ENCODE data around the gene FYB1.

The FYB1 gene

DNA sequence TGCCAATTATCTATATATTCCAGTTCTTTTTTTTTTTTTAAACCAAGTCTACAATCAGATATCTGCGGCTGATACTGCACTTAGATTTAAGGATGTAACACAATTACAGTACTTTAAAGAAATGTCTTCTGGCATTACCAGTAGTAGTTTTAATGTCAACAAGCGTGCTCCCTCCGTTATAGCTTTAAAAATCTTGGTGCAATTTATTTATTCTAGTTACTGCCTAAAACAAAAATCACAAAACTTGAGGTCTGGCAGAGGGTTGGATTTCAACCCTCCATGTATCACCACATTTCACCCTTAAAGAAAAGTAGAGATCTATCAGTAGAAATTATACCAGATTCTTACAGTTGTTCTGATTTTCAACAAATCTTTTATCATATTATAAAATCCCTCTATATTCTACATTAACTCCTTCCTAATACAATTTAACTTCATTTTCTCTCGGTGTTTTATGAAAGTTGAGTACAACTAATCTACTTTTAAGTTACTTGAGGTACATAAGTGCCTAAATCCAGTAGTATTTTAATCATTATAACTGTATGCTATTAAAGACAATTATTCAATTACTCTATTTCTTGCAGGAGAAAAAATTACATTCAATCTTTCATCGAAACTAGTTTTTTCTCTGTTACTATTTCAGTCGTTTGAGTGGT lies 143.1 kb downstream of the FYB1 start:
- no peak for DNase-seq

DNA sequence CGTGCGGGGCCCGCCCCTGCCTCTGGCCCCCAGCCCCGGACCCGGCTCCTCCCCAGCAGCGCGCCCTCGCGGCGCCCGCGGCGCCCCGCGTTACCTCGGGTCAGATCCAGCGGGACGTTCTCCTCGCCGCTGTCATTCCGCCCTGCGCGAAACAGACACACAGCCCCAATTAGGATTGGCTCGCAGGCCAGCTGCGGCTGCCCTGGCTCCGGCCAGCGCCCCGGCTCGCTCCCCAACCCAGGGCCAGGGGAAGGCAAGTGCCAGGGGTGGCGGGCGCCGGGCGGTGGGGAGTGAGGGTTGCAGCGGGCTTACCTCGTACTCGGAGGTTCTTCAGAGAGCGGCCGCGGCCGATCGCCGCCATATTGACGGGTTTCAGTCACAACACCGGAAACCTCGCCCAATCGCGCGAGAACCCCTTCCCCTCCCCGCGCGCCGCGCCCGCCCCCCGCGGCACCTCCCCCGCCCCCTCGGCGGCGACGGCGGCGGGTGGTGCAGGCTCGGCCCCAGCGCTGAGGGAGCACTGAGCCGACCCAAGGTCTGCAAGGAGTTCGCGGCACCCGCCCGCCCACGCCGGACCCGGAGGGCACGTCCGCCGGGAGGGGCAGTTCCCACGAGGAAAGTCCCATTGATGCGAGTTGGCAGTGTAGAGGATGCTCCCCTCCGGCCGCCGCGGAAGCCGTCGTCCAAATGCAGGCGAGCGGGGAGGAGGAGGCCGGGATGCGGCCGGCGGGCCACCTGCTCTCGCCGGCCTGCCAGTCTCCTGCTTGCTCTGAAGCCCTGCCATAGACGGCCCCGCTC lies 145.1 kb downstream of the FYB1 start, which contains the start of gene RICTOR:
TSS of gene RICTOR (minus strand) at position 383 of the 798 bp plus-strand sequence. CDS start at position 361, 22 bp downstream.
- DNase-seq: peak; percentile 71

DNA sequence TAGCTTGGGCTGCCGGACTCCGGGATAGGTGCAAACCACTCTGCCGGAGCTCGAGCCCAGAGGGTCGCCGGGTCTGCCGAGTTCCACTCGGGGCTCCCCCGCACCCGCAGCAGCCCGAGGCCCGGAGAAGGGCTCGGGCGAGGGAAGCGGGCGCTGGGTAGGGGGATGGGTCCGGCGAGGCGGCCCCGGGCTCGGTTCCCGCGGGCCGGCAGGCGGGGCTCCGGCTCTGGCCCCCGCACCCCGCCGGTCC lies 145.7 kb downstream of the FYB1 start:
- DNase-seq: no peak

DNA sequence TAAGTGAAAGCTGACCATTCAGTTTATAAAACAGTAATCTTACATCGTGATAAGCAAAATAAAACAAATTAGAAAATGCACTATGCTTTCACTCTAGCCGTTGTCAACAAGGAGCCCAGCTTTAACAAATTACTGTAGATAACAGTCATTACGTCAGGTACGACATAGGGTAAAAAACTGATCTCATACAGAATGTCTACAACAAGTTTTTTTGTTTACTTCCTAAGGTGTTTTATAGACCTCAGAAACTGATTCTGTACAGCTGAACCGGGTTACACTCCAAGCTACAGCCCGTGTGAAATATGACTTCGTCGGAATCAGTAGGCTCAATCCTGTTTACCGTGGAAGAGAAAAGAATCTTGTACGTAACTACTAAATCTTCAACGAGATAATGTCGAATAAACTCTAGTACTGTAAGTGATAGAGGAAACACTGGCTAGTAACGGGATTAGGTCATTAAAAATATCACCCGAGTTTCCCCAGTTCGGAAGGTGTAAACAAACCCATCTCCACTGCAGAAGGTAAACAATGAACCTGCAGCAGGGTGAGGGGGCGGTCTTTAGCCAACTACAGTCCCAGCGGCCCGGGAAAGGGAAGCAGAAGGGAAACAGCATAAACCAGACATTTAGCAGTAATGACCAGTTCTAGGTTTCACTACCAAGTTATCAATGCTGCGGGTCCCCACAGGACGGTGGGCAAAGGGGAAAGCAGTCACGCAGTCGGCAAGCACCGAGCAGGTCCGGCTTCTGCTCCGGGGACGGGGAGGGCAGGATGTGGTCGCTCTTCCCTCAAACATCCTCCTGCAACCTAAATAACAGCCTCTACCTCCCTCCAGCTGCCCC lies 146.2 kb downstream of the FYB1 start:
- DNase-seq: no peak

DNA sequence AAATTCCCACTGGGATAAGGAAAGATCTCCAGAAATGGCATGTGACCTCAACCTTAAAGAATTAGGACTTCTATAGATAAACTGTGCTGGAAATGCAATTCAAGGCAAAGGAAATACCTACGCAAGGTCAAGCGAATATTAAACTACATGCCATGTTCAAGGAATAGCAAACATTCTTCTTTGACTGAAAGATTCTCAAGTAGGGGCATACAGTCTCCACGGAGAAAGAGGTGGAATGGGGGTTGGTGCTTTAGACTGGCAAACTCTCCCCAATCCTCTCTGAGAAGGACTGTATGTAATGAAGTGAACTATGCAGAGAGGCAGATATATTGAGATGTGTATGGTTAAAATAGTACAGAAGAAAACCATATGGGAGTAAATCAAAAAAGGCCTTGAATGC lies 151.3 kb downstream of the FYB1 start:
- DNase-seq: no peak

DNA sequence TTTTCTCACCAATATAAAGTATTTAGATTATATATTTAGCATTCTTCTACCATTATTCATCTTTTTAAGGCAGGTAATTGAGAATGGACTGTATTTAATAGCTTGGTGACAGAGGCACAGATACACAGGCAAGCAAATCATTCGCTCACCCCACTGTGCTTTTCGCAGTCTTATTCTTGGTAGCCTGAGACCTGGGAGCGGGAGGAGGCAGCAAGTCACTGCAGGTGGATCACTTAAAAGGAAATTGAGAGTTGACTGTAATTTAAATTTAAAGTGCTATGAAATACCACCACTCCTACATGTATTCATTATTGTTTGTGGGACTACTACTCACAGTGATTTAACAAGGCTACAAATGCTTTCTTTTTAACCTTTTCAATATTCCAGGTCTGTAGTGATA lies 154.9 kb downstream of the FYB1 start:
- no peak for DNase-seq

DNA sequence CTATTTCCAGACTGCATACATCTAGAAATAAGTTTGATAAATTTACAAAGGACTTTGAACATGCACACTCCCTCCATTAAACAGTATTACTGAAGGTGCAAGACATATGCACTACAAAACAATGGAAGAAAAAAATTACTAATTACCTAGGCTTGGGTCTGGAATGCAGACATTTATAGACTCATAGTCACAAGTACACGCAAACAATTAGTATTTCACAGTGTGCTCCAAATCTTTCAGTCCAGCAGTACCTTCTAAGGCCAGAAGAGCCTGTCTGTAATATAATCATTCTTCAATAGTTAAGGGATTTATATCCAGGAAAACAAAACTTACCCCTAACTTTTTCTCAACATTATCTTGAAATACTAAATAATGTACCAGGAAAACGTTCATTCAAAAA lies 156.3 kb downstream of the FYB1 start:
- DNase-seq: no peak

DNA sequence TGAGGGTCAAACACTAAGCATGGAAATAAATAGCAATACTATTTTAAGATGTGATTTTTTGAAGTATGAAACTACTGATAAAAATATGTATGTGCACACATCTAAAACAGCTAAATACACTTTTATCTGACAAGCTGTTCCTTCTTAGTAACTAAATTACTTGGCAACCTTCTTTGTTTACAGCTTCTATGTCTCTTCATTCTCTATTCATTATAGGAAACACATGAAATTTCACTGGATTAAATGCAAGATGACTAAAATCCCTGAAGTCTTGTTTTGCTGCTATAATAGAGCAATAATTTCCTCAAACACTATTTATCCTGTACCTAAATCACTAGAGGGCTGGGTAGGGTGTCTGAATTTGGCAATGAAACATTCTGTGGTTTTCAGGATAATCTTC lies 156.8 kb downstream of the FYB1 start:
- DNase-seq: no peak

DNA sequence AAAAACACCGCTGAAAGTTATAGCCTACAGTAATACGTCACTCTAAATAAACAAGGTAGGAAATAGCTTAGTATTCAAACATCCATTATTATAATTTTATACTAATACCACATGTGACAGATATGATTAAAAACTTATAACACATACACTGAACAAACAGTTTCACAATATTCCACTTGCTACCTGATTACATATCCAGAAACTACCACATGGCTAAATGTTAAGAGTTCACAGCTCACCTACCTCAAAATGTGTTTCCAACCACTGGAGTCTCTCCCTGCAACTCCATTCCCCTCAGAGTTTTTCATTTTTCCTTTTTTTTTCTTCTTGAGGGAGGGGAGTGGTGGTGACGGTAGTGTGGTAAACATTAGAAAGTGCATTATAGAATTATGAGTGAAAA lies 157.3 kb downstream of the FYB1 start:
- DNase-seq: no peak

DNA sequence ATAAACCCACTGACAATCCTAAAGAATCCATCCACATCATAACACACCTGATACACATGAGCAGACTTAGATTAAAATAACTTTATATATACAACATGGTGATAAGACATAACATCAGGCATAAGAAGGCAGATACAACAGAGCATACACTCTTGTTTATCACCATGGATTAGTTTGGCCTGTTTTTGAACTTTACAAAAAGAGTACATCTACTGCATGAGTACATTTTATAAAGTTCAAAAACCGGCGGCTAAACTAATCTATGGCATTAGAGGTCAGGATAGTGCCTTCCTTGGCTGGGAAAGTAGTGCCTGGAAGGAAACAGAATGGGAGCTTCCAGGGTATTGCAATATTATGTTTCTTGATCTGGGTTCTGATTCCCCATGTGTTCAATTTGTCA lies 160.3 kb downstream of the FYB1 start:
- DNase-seq: no peak

DNA sequence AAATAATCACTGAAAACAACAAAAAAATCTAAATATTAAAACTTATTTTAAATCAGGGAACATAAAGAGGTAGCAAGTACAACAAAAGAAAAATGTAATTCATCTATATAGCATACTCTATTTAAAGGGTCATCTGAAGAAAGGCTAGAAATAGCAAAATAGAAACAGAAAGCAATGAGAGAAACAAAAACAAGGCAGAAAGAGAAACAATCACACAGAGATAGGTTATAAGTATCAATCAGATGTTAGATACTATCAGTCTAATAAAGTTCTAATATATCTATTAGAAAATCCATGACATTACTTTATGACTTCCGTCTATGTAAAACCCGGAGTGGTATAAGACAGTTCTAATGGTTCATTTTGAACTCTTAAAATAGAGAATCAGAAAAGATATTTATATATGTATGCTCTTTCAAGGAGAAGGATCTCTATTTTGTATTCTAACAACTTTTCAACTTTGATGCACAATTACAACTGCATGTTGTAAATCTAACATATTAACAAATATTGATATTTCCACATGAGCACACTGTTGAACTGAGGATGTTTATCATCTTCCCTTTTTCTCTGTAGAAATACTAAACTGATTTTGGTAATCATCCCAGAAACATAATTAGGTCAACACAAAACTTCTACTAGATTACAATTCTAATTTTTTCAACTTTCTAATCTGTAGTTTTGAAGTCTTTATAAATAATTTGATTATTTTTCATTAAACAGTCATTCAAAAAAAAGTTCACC lies 161.0 kb downstream of the FYB1 start:
- no peak for DNase-seq

DNA sequence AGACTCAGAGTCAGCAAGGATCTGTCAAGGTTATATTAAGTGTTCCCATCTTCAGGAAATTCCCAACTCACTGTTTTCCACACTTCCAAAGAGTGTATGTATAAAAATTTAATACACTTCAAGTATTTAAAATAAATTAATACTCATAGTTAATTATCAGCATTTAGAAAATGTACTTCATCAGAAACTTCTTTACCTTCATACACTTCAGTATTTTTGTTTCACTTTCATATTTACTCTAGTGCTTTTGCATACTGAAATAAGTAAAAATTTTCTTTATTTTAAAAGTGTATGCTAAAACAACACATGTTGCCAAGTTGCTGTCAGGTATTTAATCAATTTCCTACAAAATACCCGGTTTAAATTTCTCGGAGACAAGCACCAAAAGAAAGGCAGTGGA lies 161.6 kb downstream of the FYB1 start:
- no peak for DNase-seq

DNA sequence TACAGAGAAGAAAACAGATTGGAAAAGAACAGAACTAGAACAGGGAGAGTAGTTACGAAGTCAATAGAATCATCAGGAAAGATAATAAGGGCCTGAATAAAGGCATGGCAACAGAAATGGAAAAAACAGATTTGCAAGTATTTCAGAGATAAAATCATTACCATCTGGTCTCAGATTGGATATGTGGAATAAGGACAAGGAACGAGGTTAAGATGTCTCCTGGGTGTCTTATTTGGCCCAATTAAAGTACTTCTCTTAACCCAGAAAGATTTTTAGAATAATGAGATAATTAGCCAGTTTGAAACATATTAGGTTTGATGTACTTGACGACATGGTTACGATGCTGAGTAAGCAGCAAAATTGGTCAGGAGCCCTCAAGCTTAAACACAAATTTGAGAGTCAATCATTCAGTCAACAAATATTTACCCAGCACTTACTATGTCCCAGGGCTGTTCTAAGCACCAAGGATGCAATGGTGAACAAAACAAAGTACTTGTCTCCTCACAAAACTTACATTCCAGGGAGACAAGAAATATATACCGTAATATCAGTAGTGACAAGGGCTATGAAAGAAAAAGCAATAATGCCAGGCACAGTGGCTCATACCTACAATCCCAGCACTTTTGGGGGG lies 163.5 kb downstream of the FYB1 start:
- no peak for DNase-seq
